Tibial nerve (tissue), 3 donors: ENCODE data around the gene RBMS3.

ENCODE experiments used
- POLR2A ChIP-seq, 2 donors: fragments of 450-650 bp; IDR thresholded peaks; one replicate each; pipeline ENCODE4 v1.6.1; 2017; ENCODE audit warnings: antibody characterized with exemption in 2 of 2, mild to moderate bottlenecking in 2 of 2, moderate library complexity in 2 of 2
- TF ChIP-seq, protein P1 (sequence below), 5 experiments: fragments of 200-600 bp in 3 of 5; fragments of 450-650 bp in 2 of 5; sonication (generic) in 3 of 5; IDR thresholded peaks; one replicate each; pipeline ENCODE4 v1.5.1; 2016 to 2019; ENCODE audit warnings: antibody characterized with exemption in 5 of 5, mild to moderate bottlenecking in 3 of 5, moderate library complexity in 2 of 5

- TF ChIP-seq, protein P1, sequence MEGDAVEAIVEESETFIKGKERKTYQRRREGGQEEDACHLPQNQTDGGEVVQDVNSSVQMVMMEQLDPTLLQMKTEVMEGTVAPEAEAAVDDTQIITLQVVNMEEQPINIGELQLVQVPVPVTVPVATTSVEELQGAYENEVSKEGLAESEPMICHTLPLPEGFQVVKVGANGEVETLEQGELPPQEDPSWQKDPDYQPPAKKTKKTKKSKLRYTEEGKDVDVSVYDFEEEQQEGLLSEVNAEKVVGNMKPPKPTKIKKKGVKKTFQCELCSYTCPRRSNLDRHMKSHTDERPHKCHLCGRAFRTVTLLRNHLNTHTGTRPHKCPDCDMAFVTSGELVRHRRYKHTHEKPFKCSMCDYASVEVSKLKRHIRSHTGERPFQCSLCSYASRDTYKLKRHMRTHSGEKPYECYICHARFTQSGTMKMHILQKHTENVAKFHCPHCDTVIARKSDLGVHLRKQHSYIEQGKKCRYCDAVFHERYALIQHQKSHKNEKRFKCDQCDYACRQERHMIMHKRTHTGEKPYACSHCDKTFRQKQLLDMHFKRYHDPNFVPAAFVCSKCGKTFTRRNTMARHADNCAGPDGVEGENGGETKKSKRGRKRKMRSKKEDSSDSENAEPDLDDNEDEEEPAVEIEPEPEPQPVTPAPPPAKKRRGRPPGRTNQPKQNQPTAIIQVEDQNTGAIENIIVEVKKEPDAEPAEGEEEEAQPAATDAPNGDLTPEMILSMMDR (IDR thresholded peaks at IDR 0.05), result no peak
- TF ChIP-seq POLR2A (IDR thresholded peaks at IDR 0.05), result no peak
These were observed 12.6 kb downstream of the RBMS3 start for GRCh38 chr3:29293421-29293820.
